ENCODE results near the gene ATRX.
"Not testable (repeated sequence)": the region's sequence is repeated elsewhere in the genome, so short reads cannot be mapped to it uniquely, and the experiment has no call there.

ATRX gene

DNA sequence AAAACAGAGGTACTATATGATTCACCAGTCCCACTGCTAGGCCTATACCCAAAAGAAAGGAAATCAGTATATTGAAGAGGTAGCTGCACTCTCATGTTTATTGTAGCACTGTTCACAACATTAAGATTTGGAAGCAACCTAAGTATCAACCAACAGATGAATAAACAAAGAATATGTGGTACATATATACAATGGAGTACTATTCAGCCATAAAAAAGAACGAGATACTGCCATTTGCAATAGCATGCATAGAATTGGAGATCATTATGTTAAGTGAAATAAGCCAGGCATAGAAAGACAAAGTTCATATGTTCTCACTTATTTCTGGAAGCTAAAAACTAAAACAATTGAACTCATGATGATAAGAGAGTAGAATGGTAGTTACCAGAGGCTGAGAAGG, 266.3 kb downstream of the ATRX start:
- TF ChIP-seq POLR2AphosphoS5 (IDR thresholded peaks at IDR 0.05; ENCODE audit: borderline replicate concordance, low read depth, low read length), result no peak
- TF ChIP-seq EZH2 (IDR thresholded peaks at IDR 0.05), result no peak
- TF ChIP-seq FOXP2 (optimal IDR thresholded peaks at IDR 0.05; ENCODE audit: control extremely low read depth, extremely low read length, insufficient read depth), result no peak
- no peak for DNase-seq (ENCODE audit: low read depth, low spot score)
- H3K27ac ChIP-seq, result no peak overlapping the region
- peaks cover 56% of the 10 kb centered on the region for H3K36me3 ChIP-seq (ENCODE audit: insufficient read depth, low read length)
- no peaks in the 10 kb centered on the region for H3K9me3 ChIP-seq (ENCODE audit: low read depth, low read length)
- no peak overlapping the region for H3K9ac ChIP-seq (ENCODE audit: insufficient read length)
- no peak overlapping the region for H3K4me3 ChIP-seq

DNA sequence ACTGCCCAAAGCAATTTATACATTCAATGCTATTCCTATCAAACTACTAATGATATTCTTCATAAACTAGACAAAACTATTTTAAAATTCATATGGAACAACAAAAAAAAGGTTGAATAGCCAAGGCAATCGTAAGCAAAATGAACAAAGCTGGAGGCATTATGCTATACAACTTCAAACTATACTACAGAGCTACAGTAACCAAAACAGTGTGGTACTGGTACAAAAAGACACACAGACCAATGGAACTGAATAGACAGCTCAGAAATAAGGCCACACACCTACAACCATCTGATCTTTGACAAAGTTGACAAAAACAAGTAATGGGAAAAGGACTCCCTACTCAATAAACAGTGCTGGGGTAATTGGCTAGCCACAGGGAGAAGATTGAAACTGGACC, 271.8 kb downstream of the ATRX start:
- Histone ChIP-seq H3K36me3 (ENCODE audit: insufficient read depth, low read length) (peaks cover 52% of the 10 kb centered on the region), H3K9ac (ENCODE audit: insufficient read length) (no peak overlapping the region), H3K9me3 (ENCODE audit: low read depth, low read length) (peaks cover 4% of the 10 kb centered on the region; the same call in 1 of the 2 replicates), H3K4me3 (no peak overlapping the region), H3K27ac (no peak overlapping the region)
- no peak for TF ChIP-seq EZH2 (IDR thresholded peaks at IDR 0.05)
- TF ChIP-seq POLR2AphosphoS5 (IDR thresholded peaks at IDR 0.05; ENCODE audit: borderline replicate concordance, low read depth, low read length), result no peak
- no peak for TF ChIP-seq FOXP2 (optimal IDR thresholded peaks at IDR 0.05; ENCODE audit: control extremely low read depth, extremely low read length, insufficient read depth)
- no peak for DNase-seq (ENCODE audit: low read depth, low spot score)

DNA sequence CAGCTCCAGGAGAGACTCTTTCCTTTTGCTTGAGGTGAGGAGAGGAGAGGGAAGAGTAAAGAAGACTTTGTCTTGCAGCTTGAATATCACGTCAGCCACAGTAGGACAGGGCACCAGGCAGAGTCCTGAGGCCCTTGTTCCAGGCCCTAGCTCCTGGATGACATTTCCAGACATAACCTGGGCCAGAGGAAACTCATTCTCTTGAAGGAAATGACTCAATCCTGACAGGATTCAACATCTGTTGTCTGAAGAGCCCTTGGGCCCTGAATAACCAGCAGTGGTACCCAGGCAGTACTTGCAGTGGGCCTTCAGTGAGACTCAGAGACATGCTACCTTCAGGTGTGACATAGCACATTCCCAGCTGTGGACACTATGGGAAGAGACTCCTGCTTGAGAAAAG, 276.0 kb downstream of the ATRX start:
- Histone ChIP-seq H3K27ac (no peak overlapping the region), H3K9me3 (ENCODE audit: low read depth, low read length) (peaks cover 4% of the 10 kb centered on the region; the same call in 1 of the 2 replicates), H3K9ac (ENCODE audit: insufficient read length) (no peak overlapping the region), H3K36me3 (ENCODE audit: insufficient read depth, low read length) (peaks cover 44% of the 10 kb centered on the region), H3K4me3 (no peak overlapping the region)
- no peak for DNase-seq (ENCODE audit: low read depth, low spot score)
- TF ChIP-seq EZH2 (IDR thresholded peaks at IDR 0.05), result no peak
- no peak for TF ChIP-seq POLR2AphosphoS5 (IDR thresholded peaks at IDR 0.05; ENCODE audit: borderline replicate concordance, low read depth, low read length)
- no peak for TF ChIP-seq FOXP2 (optimal IDR thresholded peaks at IDR 0.05; ENCODE audit: control extremely low read depth, extremely low read length, insufficient read depth)

DNA sequence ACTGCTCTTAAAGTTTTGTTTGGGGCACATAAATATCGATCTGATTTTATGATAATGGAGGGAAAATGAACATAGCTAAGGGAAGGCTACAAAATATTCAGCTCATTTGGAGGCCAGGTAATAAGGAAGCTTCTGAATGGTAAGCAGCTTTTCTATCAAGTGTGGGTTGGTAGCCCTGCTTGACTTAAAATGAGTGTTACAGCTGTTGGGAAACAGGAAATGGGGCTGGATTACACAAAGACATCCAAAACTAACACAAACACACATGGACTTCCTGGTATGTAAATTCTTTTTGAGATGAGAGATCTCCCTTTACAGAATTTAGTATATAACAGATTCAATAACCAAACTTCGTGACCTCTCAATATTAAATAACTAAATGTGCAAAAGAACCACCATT, 280.8 kb downstream of the ATRX start:
- Histone ChIP-seq H3K4me3 (no peak overlapping the region), H3K9me3 (ENCODE audit: low read depth, low read length) (no peaks in the 10 kb centered on the region), H3K36me3 (ENCODE audit: insufficient read depth, low read length) (peaks cover 18% of the 10 kb centered on the region), H3K27ac (peak overlapping the region; percentile 63), H3K9ac (ENCODE audit: insufficient read length) (no peak overlapping the region)
- TF ChIP-seq EZH2 (IDR thresholded peaks at IDR 0.05) (no peak), FOXP2 (optimal IDR thresholded peaks at IDR 0.05; ENCODE audit: control extremely low read depth, extremely low read length, insufficient read depth) (no peak), POLR2AphosphoS5 (IDR thresholded peaks at IDR 0.05; ENCODE audit: borderline replicate concordance, low read depth, low read length) (no peak)
- peak; percentile 39 for DNase-seq (ENCODE audit: low read depth, low spot score)

DNA sequence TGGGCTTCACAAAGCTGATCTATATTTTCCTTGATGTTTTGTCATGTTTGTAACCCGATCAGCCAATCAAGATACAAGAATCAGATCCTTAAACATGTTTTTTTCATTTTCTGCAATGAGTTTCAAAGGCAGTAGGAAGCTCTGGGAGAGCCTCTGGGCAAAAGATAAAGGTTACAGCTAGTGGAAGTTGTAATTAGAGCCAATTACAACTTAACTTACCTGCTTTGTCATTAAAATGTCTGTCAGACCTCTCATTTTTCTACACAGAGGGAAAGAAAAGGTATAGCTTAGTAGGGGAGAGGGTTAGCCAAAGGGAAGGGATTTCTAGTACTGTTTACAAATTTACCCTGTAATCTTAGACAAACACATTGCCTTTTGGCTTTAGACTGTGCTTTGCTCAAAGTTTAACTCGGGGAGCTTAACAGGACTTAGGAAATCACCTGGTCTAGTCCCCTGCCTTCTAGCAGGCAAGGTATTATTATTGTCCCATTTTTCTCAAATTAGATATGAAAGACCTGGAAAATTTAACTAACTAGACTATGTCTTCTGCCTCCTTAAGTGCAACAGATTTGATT, 283.0 kb downstream of the ATRX start:
- DNase-seq (ENCODE audit: low read depth, low spot score), result no peak
- Histone ChIP-seq H3K36me3 (ENCODE audit: insufficient read depth, low read length) (peaks cover 9% of the 10 kb centered on the region), H3K27ac (no peak overlapping the region), H3K9ac (ENCODE audit: insufficient read length) (no peak overlapping the region), H3K4me3 (no peak overlapping the region), H3K9me3 (ENCODE audit: low read depth, low read length) (no peaks in the 10 kb centered on the region)
- TF ChIP-seq EZH2 (IDR thresholded peaks at IDR 0.05) (no peak), POLR2AphosphoS5 (IDR thresholded peaks at IDR 0.05; ENCODE audit: borderline replicate concordance, low read depth, low read length) (no peak), FOXP2 (optimal IDR thresholded peaks at IDR 0.05; ENCODE audit: control extremely low read depth, extremely low read length, insufficient read depth) (no peak)

DNA sequence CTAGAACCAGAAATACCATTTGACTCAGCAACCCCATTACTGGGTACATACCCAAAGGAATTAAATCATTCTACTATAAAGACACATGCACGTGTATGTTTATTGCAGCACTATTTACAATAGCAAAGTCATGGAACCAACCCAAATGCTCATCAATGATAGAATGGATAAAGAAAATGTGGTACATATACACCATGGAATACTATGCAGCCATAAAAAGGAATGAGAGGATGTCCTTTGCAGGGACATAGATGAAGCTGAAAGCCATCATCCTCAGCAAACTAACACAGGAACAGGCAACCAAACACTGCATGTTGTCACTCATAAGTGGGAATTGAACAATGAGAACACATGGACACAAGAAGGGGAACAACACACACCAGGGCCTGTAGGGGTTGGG, 285.9 kb downstream of the ATRX start:
- not testable (repeated sequence) for H3K36me3 ChIP-seq (ENCODE audit: insufficient read depth, low read length); H3K27ac ChIP-seq; H3K9me3 ChIP-seq (ENCODE audit: low read depth, low read length); H3K9ac ChIP-seq (ENCODE audit: insufficient read length); DNase-seq (ENCODE audit: low read depth, low spot score); H3K4me3 ChIP-seq

DNA sequence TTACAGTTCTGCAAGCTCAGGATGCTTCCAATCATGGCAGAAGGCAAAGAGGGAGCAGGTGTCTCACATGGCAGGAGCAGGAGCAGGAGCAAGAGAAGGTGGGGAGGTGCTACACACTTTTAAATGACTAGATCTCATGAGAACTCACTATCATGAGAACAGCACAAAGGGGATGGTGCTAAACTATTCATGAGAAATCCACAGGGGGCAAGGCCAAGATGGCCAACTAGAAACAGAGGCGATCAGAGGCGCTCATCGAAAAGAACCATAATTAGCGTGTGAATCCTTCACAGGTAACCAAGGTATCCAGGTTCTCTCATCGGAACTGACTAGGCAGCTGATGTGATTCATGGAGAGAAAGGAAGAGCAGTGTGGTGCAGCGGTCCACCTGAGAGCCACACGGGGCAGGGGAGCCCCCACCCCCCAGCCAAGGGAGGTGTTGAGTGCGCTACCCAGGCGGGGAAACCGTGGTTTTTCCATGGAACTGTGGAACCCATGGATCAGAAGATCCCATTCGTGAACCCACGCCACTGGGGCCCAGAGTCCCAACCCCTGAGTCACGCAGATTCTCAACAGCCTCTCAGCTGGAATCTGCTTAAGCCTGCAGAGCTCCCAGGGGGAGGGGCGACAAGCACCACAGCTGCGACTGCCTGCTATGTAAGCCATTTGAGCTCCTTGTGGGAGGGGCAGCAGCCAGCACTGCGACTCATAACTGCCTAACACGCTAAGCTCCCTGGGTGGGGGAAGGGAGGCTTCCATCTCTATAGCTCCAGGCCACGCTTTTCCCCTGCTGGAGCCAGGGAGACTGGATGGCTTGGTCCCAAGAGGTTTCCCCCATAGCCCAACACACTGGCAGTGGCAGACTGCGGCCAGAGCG, 292.1 kb downstream of the ATRX start:
- peak; percentile 50 for DNase-seq (ENCODE audit: low read depth, low spot score)
- no peak overlapping the region for H3K4me3 ChIP-seq
- H3K36me3 ChIP-seq (ENCODE audit: insufficient read depth, low read length), result no peaks in the 10 kb centered on the region
- no peak overlapping the region for H3K9ac ChIP-seq (ENCODE audit: insufficient read length)
- H3K9me3 ChIP-seq (ENCODE audit: low read depth, low read length), result no peaks in the 10 kb centered on the region
- H3K27ac ChIP-seq, result peak overlapping the region; percentile 70
- TF ChIP-seq FOXP2 (optimal IDR thresholded peaks at IDR 0.05; ENCODE audit: control extremely low read depth, extremely low read length, insufficient read depth) (no peak), EZH2 (IDR thresholded peaks at IDR 0.05) (no peak), POLR2AphosphoS5 (IDR thresholded peaks at IDR 0.05; ENCODE audit: borderline replicate concordance, low read depth, low read length) (no peak)

DNA sequence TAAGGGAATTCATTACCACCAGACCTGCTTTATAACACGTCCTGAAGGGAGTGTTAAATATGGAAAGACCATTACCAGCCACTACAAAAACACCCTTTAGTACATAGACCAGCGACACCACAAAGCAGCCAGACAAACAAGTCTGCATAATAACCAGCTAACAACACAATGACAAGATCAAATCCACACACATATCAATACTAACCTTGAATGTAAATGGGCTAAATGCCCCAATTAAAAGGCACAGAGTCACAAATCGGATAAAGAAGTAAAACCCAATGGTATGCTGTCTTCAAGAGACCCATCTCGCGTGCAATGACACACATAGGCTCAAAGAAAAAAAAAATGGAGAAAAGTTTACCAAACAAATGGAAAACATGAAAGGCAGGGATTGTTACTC, 302.0 kb downstream of the ATRX start:
- no peaks in the 10 kb centered on the region for H3K36me3 ChIP-seq (ENCODE audit: insufficient read depth, low read length)
- H3K4me3 ChIP-seq, result no peak overlapping the region
- no peak overlapping the region for H3K27ac ChIP-seq
- no peak for DNase-seq (ENCODE audit: low read depth, low spot score)
- H3K9me3 ChIP-seq (ENCODE audit: low read depth, low read length), result no peaks in the 10 kb centered on the region
- H3K9ac ChIP-seq (ENCODE audit: insufficient read length), result no peak overlapping the region
- TF ChIP-seq EZH2 (IDR thresholded peaks at IDR 0.05) (no peak), POLR2AphosphoS5 (IDR thresholded peaks at IDR 0.05; ENCODE audit: borderline replicate concordance, low read depth, low read length) (no peak), FOXP2 (optimal IDR thresholded peaks at IDR 0.05; ENCODE audit: control extremely low read depth, extremely low read length, insufficient read depth) (no peak)
